IPS-18a (cell line): Measurements from ENCODE around the gene CCDC122.

Experiments used
- H3K27ac ChIP-seq: one replicate; pipeline ENCODE4 v1.5.1; 2013; ENCODE audit warnings: low read length
- H3K27me3 ChIP-seq: one replicate; pipeline ENCODE4 v1.6.1; 2013; ENCODE audit warnings: mild to moderate bottlenecking, low read length; ENCODE audit not compliant: control insufficient read depth, insufficient read depth
- H3K36me3 ChIP-seq: one replicate; pipeline ENCODE4 v1.6.1; 2013; ENCODE audit warnings: low read depth, low read length; ENCODE audit not compliant: control insufficient read depth
- H3K4me1 ChIP-seq: one replicate; pipeline ENCODE4 v1.6.1; 2013; ENCODE audit warnings: low read depth, low read length; ENCODE audit not compliant: control insufficient read depth
- H3K4me3 ChIP-seq: one replicate; pipeline ENCODE4 v1.5.1; 2013; ENCODE audit warnings: low read length
- H3K9ac ChIP-seq: one replicate; pipeline ENCODE4 v1.6.1; 2013; ENCODE audit warnings: mild to moderate bottlenecking, low read length, moderate library complexity
- H3K9me3 ChIP-seq: one replicate; pipeline ENCODE4 v1.6.1; 2013; ENCODE audit warnings: low read depth, low read length; ENCODE audit not compliant: control insufficient read depth

Gene CCDC122

DNA sequence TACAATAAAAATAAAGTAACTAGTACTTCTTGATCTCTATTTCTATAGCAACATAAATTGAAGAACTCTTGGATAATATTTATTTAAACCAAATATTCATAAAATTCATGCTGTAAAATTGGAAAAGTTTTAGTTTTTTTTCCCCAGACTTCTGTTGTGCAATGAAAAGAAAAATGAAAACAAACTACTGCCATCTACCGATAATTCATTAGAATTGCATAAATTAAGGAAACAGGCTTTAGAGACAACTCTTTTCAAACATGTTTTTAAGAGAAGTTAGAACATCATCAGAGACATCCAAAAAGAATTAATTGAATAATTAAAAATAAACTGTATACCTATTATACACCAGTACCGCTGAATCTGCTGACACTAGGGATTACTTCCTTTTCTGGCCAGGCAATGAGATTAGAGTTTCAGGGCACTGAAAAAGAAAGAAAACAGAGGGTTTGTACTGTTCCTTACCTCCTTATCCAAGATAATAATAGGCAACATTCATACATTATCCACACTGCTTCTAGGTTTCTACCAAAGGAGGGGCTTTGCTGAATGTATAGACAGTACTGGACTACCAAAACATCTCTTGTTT, 4.9 kb downstream of the CCDC122 start:
- no peaks in the 10 kb centered on the region for H3K36me3 ChIP-seq
- H3K4me1 ChIP-seq, result peaks cover 14% of the 10 kb centered on the region
- H3K9me3 ChIP-seq, result no peaks in the 10 kb centered on the region
- no peaks in the 10 kb centered on the region for H3K27me3 ChIP-seq
- H3K4me3 ChIP-seq, result no peak overlapping the region
- H3K9ac ChIP-seq, result no peak overlapping the region
- H3K27ac ChIP-seq, result no peak overlapping the region

DNA sequence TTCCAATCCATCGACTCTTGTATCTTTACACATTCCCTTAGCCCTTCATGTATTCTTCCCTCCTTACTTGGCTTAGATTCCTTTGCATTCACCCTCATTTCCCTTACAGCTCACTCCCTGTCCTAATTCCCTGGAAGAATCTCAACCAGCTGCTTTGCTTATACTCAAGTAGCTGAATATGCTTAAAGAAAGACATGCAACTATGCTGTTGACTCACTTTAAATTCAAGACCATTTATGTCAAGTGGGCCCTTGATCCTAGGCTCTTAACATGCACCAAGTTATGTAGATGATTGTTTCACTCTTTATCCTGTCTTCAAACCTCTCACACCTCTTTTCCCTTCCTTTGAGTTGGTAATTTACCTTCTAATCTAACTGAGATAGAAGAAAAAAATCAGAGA, 7.4 kb downstream of the CCDC122 start:
- Histone ChIP-seq H3K27me3 (no peaks in the 10 kb centered on the region), H3K36me3 (peaks cover 4% of the 10 kb centered on the region), H3K27ac (no peak overlapping the region), H3K9ac (no peak overlapping the region), H3K9me3 (no peaks in the 10 kb centered on the region), H3K4me3 (no peak overlapping the region), H3K4me1 (no peaks in the 10 kb centered on the region)

DNA sequence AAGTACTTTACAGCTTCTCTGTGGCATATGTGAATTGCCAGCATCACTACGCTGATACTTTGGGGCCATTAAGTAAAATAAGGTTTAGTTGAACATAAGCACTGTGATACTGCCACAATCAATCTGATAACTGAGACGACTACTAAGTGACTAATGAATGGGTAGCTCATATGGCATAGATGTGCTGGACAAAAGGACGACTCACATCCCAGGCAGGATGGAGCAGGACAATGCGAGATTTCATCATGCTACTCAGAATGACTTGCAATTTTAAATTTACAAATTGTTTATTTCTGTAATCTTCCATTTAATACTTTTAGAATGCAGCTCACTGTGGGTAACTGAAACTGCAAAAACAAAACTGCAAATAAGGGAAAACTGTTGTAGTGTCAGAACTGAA, 13.6 kb downstream of the CCDC122 start:
- H3K4me1 ChIP-seq, result no peaks in the 10 kb centered on the region
- peaks cover 4% of the 10 kb centered on the region for H3K36me3 ChIP-seq
- H3K4me3 ChIP-seq, result no peak overlapping the region
- H3K9ac ChIP-seq, result no peak overlapping the region
- no peaks in the 10 kb centered on the region for H3K27me3 ChIP-seq
- H3K27ac ChIP-seq, result no peak overlapping the region
- H3K9me3 ChIP-seq, result peaks cover 3% of the 10 kb centered on the region

- Histone ChIP-seq H3K9me3 (peaks cover 3% of the 10 kb centered on the region), H3K27me3 (no peaks in the 10 kb centered on the region), H3K4me1 (no peaks in the 10 kb centered on the region)
Measured at GRCh38 chr13:43864921-43865320, 14.6 kb downstream of the CCDC122 start.

DNA sequence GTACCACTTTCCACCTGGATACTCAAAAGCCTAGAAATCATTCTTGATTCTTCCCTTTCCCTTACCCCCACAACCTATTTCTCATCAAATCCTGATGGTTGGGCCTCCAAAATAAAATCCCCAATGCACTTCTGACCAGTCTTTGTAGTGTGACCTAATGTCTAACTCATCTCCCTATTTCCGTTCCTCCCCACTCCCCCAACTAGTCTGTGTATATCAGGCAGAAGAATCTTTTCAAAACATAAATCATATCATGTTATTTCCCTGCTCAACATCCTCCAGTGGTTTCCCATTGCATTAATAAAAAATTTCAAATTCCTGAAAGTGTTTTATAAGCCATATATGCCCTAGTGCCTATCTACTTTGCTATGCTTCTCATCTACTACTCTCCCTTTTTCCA, 17.7 kb downstream of the CCDC122 start:
- no peak overlapping the region for H3K27ac ChIP-seq
- H3K9ac ChIP-seq, result no peak overlapping the region
- no peaks in the 10 kb centered on the region for H3K36me3 ChIP-seq

More at GRCh38 chr13:43864921-43865320, 14.6 kb downstream of the CCDC122 start:
- Histone ChIP-seq H3K9ac (no peak overlapping the region), H3K27ac (no peak overlapping the region), H3K4me3 (no peak overlapping the region), H3K36me3 (peaks cover 4% of the 10 kb centered on the region)

GRCh38 chr13:43852923-43853404, 26.6 kb downstream of the CCDC122 start:
- no peaks in the 10 kb centered on the region for H3K36me3 ChIP-seq
- H3K27ac ChIP-seq, result no peak overlapping the region
- no peaks in the 10 kb centered on the region for H3K27me3 ChIP-seq
- H3K9ac ChIP-seq, result no peak overlapping the region
- no peak overlapping the region for H3K4me3 ChIP-seq
- peaks cover 14% of the 10 kb centered on the region for H3K9me3 ChIP-seq
- no peaks in the 10 kb centered on the region for H3K4me1 ChIP-seq

More for the DNA sequence above, 17.7 kb downstream of the CCDC122 start:
- no peak overlapping the region for H3K4me3 ChIP-seq
- H3K27me3 ChIP-seq, result no peaks in the 10 kb centered on the region
- peaks cover 3% of the 10 kb centered on the region for H3K9me3 ChIP-seq
- H3K4me1 ChIP-seq, result no peaks in the 10 kb centered on the region

DNA sequence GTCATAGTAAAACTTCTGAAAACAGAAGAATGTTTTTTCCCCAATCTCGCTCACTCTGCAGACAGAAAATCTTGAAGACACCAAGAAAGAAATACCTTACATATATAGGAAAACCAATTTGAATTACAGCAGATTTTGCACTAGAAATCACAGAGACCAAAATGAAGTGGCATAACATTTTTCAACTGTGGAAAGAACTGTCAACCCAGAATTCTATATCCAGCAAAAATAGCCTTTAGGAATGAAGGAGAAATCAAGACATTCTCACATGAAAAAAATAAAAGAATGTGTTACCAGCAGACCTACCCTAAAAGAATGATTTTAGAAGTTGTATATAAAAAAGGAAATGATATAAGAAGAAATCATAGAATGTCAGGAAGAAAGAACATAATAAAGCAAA, 28.7 kb downstream of the CCDC122 start:
- H3K9me3 ChIP-seq, result peaks cover 14% of the 10 kb centered on the region
- no peaks in the 10 kb centered on the region for H3K4me1 ChIP-seq
- H3K4me3 ChIP-seq, result no peak overlapping the region
- H3K27ac ChIP-seq, result no peak overlapping the region
- no peak overlapping the region for H3K9ac ChIP-seq
- H3K27me3 ChIP-seq, result no peaks in the 10 kb centered on the region
- H3K36me3 ChIP-seq, result no peaks in the 10 kb centered on the region

GRCh38 chr13:43848001-43848649, 31.4 kb downstream of the CCDC122 start:
- Histone ChIP-seq H3K9ac (no peak overlapping the region), H3K36me3 (no peaks in the 10 kb centered on the region), H3K9me3 (peaks cover 14% of the 10 kb centered on the region), H3K4me1 (no peaks in the 10 kb centered on the region), H3K27ac (no peak overlapping the region), H3K4me3 (no peak overlapping the region), H3K27me3 (no peaks in the 10 kb centered on the region)

DNA sequence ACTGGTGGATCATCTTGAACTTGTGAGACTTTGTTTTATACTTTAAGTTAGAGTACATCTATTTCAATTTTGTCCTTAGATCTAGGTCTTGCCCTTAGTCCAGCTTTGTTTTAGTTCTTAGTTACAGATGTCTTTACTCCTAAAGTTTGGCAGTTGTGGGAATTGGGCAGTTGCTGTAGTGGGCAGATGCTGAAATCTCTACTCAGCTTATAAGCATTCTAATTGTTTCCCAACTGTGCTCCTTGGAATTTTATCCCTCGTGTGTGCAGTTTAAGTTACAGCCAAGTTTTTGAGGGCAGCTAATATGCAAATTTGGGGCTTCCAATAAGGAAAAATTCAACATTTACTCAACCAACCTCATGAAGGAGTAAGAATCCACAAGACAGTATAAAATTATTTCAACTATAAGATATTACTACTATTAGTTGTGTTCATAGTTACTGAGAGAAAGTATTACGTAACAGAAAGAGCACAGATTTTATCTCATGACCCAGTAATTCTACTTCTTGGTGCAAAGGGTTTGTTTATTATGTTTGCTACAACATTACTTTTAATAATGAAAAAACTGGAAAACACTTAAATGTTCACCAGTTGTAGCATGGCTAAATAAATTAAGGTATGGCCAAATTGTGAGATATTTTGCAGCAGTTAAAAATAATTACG, 32.9 kb downstream of the CCDC122 start:
- Histone ChIP-seq H3K9me3 (peaks cover 2% of the 10 kb centered on the region), H3K27me3 (no peaks in the 10 kb centered on the region), H3K4me3 (no peak overlapping the region), H3K27ac (no peak overlapping the region), H3K36me3 (no peaks in the 10 kb centered on the region), H3K4me1 (no peaks in the 10 kb centered on the region), H3K9ac (no peak overlapping the region)

DNA sequence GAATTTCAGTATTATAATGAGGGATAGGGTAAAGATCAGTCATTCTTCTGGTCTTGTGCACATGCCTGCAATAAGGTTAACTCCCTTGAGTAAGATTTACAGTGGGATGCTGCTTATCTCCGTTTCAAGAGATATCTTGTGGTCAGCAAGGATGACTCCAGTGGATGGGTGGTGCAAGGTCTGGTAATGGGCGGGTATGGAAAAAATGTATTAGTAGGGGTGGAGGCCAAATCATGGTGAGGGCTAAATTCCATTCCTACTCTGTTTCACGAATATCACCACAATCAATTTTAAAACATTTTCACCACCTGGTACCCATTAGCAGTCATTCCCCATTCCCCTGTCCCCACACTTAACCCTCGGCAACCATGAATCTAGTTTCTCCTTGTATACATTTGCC, 40.6 kb downstream of the CCDC122 start:
- Histone ChIP-seq H3K27ac (no peak overlapping the region), H3K9me3 (no peaks in the 10 kb centered on the region), H3K4me1 (no peaks in the 10 kb centered on the region), H3K36me3 (no peaks in the 10 kb centered on the region), H3K9ac (no peak overlapping the region), H3K27me3 (no peaks in the 10 kb centered on the region), H3K4me3 (no peak overlapping the region)

- H3K36me3 ChIP-seq, result no peaks in the 10 kb centered on the region
- no peaks in the 10 kb centered on the region for H3K4me1 ChIP-seq
- no peak overlapping the region for H3K9ac ChIP-seq
Measured at GRCh38 chr13:43835701-43836100, 43.8 kb downstream of the CCDC122 start.

More at GRCh38 chr13:43835701-43836100, 43.8 kb downstream of the CCDC122 start:
- no peak overlapping the region for H3K27ac ChIP-seq
- H3K4me3 ChIP-seq, result no peak overlapping the region
- no peaks in the 10 kb centered on the region for H3K27me3 ChIP-seq
- H3K9me3 ChIP-seq, result no peaks in the 10 kb centered on the region
